Adipocyte (in vitro differentiated cells): ENCODE measurements around the gene GAD1.

ENCODE experiments used
- DNase-seq: peaks from one replicate; pipeline ENCODE4 v3.0.0-alpha.2; 2015; ENCODE audit warnings: low read depth
- H3K27me3 ChIP-seq: replicated peaks from 2 replicates; pipeline ENCODE4 v1.7.0; 2013; ENCODE audit warnings: mild to moderate bottlenecking, low read length, moderate library complexity; ENCODE audit not compliant: control insufficient read depth, insufficient read depth
- H3K36me3 ChIP-seq: 2 replicates; pipeline ENCODE4 v1.7.0; 2013; ENCODE audit warnings: low read length, mild to moderate bottlenecking, moderate library complexity; ENCODE audit not compliant: control insufficient read depth, insufficient read depth, severe bottlenecking
- H3K4me1 ChIP-seq: 2 replicates; pipeline ENCODE4 v1.7.0; 2013; ENCODE audit warnings: mild to moderate bottlenecking, low read length, moderate library complexity; ENCODE audit not compliant: control insufficient read depth, insufficient read depth
- H3K4me3 ChIP-seq: 2 replicates; pipeline ENCODE4 v1.7.0; 2013; ENCODE audit warnings: mild to moderate bottlenecking, low read length, moderate library complexity
- H3K9ac ChIP-seq: 2 replicates; pipeline ENCODE4 v1.7.0; 2013; ENCODE audit warnings: mild to moderate bottlenecking, low read length, moderate library complexity
- H3K9me3 ChIP-seq: 2 replicates; pipeline ENCODE4 v1.7.0; 2013; ENCODE audit warnings: mild to moderate bottlenecking, low read length, moderate library complexity; ENCODE audit not compliant: control insufficient read depth

The GAD1 gene

DNA sequence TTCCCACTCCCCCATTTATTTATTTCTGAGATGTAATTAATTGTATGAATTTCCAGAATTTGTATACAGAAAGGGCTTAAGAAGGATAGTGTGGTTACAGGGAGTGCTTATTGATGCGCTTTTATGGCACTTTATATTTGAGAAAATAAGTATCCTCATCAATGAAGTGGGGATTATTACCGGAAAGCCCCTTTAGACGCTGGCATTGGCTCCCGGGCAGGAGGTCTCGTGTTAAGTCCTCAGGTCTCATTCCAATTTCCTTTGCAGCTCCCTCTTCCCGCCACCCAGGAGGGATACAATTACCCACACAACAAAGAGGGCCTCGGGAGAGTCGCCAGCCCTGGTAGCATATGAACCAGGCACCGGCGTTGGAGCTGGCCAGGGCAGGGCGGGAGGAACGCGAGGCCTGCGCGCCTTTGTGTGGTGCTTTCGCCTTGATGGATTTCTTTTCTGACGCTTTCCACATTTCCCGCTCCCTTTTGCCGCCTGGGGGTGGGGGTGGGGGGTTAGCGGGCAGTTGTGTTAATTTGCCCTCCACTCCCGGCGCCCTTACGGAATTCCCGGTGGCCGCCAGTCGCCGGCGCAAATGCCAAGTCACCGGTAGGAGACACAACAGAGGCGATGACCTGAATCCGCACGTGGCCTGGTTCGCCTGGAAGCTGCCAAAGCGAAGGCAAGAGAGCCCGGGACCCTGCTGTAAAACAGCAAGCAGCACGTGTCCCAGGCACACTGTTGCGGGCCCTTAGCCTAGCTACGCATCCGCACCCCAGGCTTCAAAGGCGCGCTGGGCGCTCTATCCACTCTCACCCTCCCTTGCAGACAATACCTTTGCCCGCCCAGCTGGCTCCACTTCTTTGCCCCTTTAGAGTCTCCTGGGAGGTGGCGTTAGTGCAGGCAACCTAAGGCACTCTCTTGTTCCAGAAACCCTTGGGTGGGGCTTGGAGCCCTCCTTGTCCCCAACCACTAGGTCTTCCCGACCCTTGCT lies 3.3 kb downstream of the GAD1 start:
- Histone ChIP-seq H3K9ac (no peak overlapping the region), H3K4me3 (no peak overlapping the region), H3K27me3 (peaks cover 79% of the 10 kb centered on the region), H3K9me3 (no peaks in the 10 kb centered on the region), H3K36me3 (no peaks in the 10 kb centered on the region), H3K4me1 (peaks cover 27% of the 10 kb centered on the region)
- no peak for DNase-seq

DNA sequence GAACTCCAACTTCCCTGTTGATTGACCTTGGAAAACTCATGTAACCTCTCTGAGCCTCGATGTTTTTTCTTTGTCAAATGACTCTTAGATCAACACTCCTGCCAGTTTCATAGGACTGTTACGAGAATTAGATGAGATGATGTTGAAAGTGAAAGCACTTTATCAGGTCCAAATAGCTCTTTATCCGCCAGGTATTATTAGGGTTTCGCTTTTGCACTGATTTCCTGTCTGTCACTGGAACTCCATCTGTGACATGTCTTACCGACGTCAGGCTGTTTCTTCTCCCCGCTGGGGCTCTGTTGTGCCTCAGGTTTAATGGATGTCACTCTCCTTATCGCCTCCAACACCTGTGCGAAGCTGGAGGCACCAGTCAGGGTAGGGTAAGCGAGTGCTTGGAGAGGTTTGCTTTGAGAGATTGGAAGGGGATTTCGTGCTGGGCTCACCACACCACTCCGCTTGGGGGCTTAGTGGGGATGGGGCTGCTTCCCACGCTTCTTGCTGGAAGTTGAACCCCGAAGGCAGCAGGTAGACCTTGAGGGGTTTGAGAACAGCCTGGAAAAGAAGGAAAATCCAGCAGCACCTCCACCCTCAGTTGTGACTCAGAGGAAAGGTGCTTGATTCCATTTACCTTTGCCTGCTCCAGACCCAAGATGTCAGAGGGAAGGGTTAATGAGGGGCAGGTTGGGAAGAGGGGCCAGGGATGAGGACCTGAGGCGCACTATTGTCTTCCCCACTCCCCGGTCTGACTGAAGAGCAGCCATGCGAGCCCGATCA lies 4.3 kb downstream of the GAD1 start:
- H3K36me3 ChIP-seq, result no peaks in the 10 kb centered on the region
- H3K4me1 ChIP-seq, result peaks cover 25% of the 10 kb centered on the region
- H3K9ac ChIP-seq, result no peak overlapping the region
- H3K27me3 ChIP-seq, result peaks cover 79% of the 10 kb centered on the region
- DNase-seq, result no peak
- H3K4me3 ChIP-seq, result peak overlapping the region; percentile 21
- H3K9me3 ChIP-seq, result no peaks in the 10 kb centered on the region

DNA sequence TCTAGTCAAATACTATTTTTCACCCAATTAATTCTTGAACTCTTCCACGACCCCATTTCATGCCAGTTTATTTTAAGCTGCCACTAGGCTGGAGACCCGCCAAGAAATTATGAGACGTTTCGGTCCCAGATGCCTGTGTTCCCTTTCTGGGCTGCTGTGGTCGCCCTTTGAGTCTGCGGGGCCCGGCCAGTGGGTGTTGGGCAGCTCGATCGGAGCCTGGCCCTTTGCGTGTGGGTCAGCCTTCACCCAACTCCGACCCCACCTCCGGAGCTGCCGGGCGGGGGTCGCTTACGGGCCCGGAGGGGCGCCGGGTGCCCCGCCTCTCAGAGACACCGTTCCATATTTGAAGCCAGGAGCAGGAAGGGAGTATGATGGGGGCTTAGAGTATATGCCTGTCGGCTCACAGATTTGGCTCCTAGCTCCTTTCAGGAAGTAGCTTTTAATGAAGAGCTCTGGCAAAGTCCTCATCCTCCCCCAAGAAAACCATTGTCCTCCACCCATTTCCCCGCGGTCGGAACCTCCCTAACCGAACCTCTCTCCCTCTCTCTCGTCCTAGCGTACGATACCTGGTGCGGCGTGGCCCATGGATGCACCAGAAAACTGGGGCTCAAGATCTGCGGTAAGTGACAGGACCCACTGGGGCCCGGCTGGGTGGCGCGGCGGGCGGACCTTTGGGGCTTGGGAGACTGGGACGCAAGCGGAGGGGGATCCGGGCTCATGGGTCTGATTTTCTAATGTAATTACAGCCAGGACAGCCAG lies 5.0 kb downstream of the GAD1 start:
- H3K27me3 ChIP-seq, result peaks cover 73% of the 10 kb centered on the region
- DNase-seq, result no peak
- H3K4me3 ChIP-seq, result no peak overlapping the region
- H3K9me3 ChIP-seq, result no peaks in the 10 kb centered on the region
- H3K36me3 ChIP-seq, result no peaks in the 10 kb centered on the region
- H3K4me1 ChIP-seq, result peaks cover 19% of the 10 kb centered on the region
- H3K9ac ChIP-seq, result no peak overlapping the region

DNA sequence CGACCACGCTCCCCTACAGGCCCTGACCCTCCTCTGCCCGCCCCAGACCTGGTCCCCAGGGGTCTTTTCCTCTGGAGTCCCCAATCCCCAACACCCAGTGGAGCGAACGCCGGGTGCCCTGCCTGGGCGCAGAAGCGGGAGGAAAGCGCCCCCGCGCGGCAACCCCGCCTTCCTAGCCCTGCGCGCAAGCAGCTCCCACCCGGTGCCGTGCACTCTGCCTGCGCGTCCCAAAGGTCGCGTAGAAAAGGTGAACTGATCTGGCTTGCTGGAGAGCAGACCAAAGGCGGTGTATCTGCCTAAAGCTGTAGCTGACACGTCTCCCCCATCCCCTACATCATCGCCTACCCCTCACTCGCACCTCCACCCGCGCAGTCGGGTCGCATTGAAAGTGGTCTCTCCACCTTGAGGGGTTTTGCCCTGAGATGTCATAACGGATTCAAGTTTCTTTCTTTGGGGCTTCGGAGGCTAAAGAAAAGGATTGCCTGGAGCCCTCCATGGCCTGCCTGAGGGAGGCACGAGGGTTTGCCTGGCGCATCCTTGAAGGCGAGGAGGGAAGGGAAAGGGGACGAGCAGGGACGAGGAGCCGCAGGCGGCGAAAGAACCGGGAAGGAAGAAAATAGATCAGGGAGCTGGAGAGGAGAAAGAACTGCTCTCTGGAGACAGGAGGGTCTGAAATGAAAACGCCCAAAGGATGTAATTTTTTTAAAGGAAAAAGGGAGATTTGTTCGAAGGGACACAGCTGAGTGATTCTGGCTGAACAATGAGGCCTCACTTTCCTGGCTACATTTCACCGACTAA lies 5.8 kb downstream of the GAD1 start:
- Histone ChIP-seq H3K4me3 (peak overlapping the region; percentile 68), H3K27me3 (peaks cover 79% of the 10 kb centered on the region), H3K36me3 (no peaks in the 10 kb centered on the region), H3K9ac (no peak overlapping the region), H3K9me3 (no peaks in the 10 kb centered on the region), H3K4me1 (peaks cover 16% of the 10 kb centered on the region)
- DNase-seq, result no peak

DNA sequence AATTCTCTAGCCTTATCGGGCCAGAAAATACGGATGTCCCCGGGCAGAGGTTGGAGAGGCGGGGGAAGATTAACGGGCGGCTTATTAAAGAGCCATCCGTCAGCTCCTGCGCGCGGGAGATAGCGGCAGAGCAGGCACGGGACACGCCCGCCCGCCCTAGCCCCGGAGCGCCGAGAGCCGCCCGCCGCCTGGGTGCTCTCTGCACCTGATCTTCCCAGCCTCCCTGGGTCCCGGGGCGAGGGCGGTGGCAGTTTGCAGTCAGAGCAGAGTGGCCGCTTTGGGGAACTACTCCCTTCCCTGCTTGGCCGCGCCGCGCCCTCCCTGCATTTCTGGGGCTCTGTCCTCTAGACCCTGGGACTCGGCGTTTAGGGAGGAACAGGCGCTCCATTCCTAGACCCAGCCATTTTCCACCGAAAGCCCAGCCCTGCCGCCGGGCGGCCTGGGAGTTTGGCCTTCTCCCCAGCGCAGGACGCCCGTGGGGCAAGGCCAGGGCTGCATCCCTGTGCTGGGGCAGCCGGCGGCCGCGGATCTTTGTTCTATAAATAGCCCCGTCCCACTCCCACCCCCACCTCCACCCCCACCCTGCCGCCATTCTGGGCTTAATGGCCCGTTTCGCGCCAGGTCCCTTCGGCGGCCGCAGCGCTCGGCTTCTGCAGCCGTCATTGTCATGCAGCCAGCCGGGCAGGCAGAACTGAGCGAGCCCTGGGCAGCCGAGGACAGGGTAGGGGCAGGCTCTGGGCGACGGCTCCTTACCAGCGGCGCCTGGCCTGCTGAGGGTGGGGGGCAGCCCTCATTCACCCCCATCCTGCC lies 6.6 kb downstream of the GAD1 start:
- no peak for DNase-seq
- Histone ChIP-seq H3K27me3 (peaks cover 83% of the 10 kb centered on the region), H3K36me3 (no peaks in the 10 kb centered on the region), H3K4me1 (peaks cover 12% of the 10 kb centered on the region), H3K9ac (no peak overlapping the region), H3K4me3 (peak overlapping the region; percentile 68), H3K9me3 (no peaks in the 10 kb centered on the region)

DNA sequence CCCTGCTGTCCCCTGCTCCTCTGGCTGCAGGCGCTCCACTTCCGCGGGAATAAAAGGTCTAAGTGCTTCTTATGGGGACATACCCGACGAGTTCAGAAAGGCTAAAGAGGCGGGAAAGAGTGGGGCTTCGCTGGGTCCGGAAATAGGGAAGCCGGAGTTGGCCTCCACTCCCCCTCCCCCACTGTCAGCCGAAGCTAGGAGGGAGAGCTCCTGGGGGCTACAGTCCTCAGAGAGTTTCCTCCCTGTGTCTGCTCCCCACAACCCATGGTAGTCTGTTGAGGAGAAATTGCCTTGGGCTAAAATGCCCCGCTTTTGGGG lies 7.2 kb downstream of the GAD1 start:
- no peak for DNase-seq
- H3K4me3 ChIP-seq, result no peak overlapping the region
- H3K9me3 ChIP-seq, result no peaks in the 10 kb centered on the region

DNA sequence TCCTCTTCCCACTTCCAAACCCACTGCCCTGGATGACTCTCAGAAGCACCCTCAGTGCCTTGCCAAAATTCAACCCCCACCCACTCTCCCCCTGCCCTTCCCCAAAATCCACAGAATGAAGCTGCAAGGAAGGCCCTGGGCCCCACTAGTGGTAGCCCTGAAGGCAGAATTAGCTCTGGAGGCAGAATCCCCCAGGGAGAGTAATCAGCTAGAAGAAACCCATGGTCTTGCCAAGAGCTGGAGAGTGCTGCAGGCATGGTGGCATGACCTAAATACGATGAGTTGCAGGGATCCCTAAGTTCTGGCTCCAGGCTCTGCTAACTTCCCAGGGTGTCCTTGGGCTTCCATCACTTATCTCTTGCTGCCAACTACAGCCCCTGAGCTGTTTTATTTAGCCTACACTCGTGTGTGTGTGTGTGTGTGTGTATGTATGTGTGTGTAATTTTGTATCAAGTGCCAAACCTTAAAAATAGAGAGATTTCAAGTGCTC lies 7.9 kb downstream of the GAD1 start:
- peaks cover 80% of the 10 kb centered on the region for H3K27me3 ChIP-seq
- peaks cover 12% of the 10 kb centered on the region for H3K4me1 ChIP-seq
- H3K36me3 ChIP-seq, result no peaks in the 10 kb centered on the region
- no peak overlapping the region for H3K4me3 ChIP-seq
- no peak for DNase-seq
- no peaks in the 10 kb centered on the region for H3K9me3 ChIP-seq
- H3K9ac ChIP-seq, result no peak overlapping the region

More for the DNA sequence above, 7.2 kb downstream of the GAD1 start:
- Histone ChIP-seq H3K9ac (no peak overlapping the region), H3K27me3 (peaks cover 83% of the 10 kb centered on the region), H3K36me3 (no peaks in the 10 kb centered on the region), H3K4me1 (peaks cover 12% of the 10 kb centered on the region)

DNA sequence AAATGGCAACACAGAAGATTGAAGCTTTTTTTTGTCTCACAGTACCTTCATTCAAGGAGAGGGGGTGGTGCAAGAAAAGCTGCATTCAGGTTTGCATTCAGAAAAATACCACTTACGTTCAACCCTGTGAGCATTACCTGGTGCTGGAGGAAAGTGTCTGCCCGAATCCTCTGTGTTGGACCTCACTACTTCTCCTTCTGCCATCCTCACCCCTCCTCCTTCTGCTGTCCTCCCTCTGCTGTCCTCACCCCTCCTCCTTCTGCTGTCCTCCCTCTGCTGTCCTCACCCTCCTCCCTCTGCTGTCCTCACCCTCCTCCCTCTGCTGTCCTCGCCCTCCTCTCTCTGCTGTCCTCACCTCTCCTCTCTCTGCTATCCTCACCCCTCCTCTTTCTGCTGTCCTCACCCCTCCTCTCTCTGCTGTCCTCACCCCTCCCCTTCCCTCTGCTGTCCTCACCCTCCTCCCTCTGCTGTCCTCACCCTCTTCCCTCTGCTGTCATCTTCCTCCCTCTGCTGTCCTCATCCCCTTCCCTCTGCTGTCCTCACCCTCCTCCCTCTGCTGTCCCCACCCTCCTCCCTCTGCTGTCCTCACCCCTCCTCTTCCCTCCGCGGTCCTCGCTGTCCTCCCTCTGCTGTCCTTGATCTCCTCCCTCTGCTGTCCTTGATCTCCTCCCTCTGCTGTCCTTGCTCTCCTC lies 11.3 kb downstream of the GAD1 start:
- H3K9me3 ChIP-seq, result no peaks in the 10 kb centered on the region

DNA sequence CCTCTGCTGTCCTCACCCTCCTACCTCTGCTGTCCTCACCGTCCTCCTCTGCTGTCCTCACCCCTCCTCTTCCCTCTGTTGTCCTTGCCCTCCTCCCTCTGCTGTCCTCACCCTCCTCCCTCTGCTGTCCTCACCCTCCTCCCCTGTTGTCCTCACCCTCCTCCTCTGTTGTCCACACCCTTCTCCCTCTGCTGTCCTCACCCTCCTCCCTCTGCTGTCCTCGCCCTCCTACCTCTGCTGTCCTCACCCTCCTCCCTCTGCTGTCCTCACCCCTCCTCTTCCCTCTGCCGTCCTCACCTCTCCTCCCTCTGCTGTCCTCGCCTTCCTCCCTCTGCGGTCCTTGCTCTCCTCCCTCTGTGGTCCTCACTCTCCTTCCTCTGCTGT lies 11.8 kb downstream of the GAD1 start:
- Histone ChIP-seq H3K9me3 (no peaks in the 10 kb centered on the region), H3K36me3 (no peaks in the 10 kb centered on the region), H3K9ac (no peak overlapping the region), H3K4me3 (no peak overlapping the region), H3K4me1 (peaks cover 7% of the 10 kb centered on the region), H3K27me3 (peaks cover 47% of the 10 kb centered on the region)
- no peak for DNase-seq

More for the DNA sequence above, 11.3 kb downstream of the GAD1 start:
- Histone ChIP-seq H3K4me3 (no peak overlapping the region), H3K36me3 (no peaks in the 10 kb centered on the region), H3K9ac (no peak overlapping the region), H3K4me1 (peaks cover 8% of the 10 kb centered on the region), H3K27me3 (peaks cover 47% of the 10 kb centered on the region)
- no peak for DNase-seq
